ENCODE results near the gene ATE1.

- TF ChIP-seq POLR2A (IDR thresholded peaks at IDR 0.05) (no peak), CTCF (IDR thresholded peaks at IDR 0.05) (no peak)
Measured at GRCh38 chr10:121764233-121764942, 163.4 kb downstream of the ATE1 start.

All from Peyer's patch (tissue), 4 donors.